ENCODE results near the gene C11orf98. TPM values are rescaled to one million over a fixed set of nuclear protein-coding genes. Genes with fewer than 3 reads are reported as not detected.
"Not testable (repeated sequence)": the region's sequence is repeated elsewhere in the genome, so short reads cannot be mapped to it uniquely, and the experiment has no call there.

The C11orf98 gene
- total RNA-seq, 1 donor: 15.3 TPM

GRCh38 chr11:62687508-62688396, 22.7 kb upstream of the C11orf98 start:
- DNase-seq (ENCODE audit: low read depth in 2 of 3, low spot score in 2 of 3): no peak

- no peak for DNase-seq (ENCODE audit: low read depth in 2 of 3, low spot score in 2 of 3)
Measured at GRCh38 chr11:62682518-62682917, 17.5 kb upstream of the C11orf98 start.

DNA sequence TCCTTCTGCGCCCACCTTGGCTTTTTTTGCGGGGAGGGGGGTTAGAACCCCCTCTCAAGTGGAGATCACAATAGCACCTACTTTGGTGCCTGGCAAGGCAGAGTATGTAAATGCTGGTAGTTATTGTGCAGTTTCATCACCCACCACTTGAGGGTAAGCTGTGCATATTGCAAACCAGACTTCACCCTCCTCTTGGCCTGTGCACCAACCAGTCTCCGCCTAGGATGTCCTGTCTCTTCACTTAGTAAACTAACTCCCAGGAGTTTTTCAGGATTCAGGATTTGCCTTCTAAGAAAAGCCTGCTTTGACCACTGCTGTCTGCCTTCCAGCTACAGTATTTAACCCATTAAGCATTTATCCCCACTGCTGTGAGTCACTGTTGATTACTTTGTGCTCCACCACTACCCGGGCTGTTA, 15.8 kb upstream of the C11orf98 start:
- DNase-seq (ENCODE audit: low read depth in 2 of 3, low spot score in 2 of 3): peak in 2 of 3 donors; percentile 58 to 73

DNA sequence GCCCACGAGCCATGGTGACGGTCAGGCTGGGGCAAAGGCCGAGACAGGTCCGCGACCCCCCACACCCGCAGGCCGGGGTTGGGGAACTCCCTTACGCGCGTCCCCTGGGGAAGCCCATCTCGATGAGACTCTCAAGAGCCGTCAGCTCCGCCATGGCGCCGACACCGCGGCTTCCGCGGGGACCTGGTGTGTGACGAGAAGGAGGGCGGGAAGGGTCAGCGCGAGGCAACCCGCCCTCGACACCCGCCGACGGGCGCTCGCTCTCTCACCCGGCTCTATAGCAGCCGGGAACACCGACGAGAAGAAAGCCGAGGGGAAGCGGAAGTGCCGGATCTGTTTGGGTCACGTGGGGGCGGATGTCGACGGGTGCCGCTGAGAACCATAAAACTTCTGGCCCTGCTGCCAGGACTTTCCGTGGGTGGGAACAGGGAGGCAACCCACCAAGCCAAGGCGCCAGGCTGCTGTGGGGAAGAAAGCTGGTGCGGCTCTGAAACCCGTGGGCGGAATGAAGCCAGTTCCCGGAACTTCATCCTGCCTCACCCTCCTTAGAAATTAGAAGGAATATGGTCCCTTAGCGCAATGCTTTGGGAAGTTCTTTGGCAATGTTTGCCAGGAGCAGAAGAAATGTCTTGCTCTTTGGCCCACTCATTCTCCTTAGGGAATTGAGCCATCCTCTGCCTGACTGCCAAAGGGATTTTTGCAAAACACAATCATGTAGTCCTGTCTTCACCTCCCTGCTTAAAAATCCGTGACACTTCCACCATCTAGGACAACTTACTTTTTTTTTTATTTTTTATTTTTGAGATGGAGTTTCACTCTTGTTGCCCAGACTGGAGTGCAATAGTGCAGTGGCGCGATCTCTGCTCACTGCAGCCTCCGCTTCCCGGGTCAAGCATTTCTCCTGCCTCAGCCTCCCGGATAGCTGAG, 14.0 kb upstream of the C11orf98 start, which contains the start of gene UBXN1:
TSS of gene UBXN1 (minus strand) at position 304 of the 927 bp plus-strand sequence. CDS start at position 154, 150 bp downstream.
- peak; percentile 71 to 89 (median 88) for DNase-seq (ENCODE audit: low read depth in 2 of 3, low spot score in 2 of 3)

- DNase-seq (ENCODE audit: low read depth in 2 of 3, low spot score in 2 of 3): no peak
Measured at GRCh38 chr11:62678433-62678769, 13.4 kb upstream of the C11orf98 start.

DNA sequence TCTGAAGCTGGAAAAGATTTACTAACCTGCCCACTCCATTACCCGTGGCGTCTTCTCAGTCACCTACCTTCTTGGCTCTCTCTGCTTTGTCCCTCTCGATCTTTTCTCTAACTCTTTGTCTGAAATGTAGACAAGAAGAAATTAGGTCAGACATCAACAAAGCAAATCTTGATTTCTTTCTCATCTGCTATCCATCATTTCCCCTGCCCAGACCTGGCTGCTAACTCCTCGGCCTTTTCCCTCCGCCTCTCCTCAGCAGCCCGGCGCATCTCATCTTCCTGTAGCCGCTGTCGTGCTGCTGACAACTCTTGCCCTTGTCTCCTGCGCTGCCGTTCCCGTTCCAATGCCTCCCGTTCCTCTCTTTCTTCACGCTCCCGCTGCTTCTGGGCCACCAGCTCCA, 12.7 kb upstream of the C11orf98 start:
- DNase-seq (ENCODE audit: low read depth in 2 of 3, low spot score in 2 of 3): no peak

- DNase-seq (ENCODE audit: low read depth in 2 of 3, low spot score in 2 of 3): no peak
Measured at GRCh38 chr11:62677156-62677555, 12.1 kb upstream of the C11orf98 start.

GRCh38 chr11:62676698-62677097, 11.7 kb upstream of the C11orf98 start:
- DNase-seq (ENCODE audit: low read depth in 2 of 3, low spot score in 2 of 3): no peak

GRCh38 chr11:62675415-62675814, 10.4 kb upstream of the C11orf98 start:
- DNase-seq (ENCODE audit: low read depth in 2 of 3, low spot score in 2 of 3): not testable (repeated sequence)

DNA sequence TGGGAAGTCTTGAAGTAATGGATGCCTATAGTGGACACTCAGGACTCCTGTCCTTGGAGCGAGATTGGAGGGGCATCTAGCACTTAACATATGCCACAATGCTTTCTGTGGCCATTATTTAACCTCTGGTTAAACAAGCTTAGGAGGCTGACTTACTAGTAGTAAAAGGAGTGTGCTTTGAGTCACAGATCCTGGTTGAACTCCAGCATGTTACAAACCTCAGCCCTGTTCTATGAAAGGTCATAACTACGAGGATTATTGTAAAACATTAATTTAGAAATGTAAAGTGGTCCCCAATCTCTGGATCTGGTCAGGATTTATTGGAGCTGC, 8.2 kb upstream of the C11orf98 start:
- DNase-seq (ENCODE audit: low read depth in 2 of 3, low spot score in 2 of 3): no peak

GRCh38 chr11:62671608-62672389, 6.8 kb upstream of the C11orf98 start, which contains the start of the genes LBHD1 and UQCC3:
Gene LBHD1 (minus strand): TSS chr11:62672267. CDS start chr11:62670031, 2,236 bp downstream.
Gene UQCC3 (plus strand): TSS chr11:62671673. CDS start chr11:62671746, 73 bp downstream.
- DNase-seq (ENCODE audit: low read depth in 2 of 3, low spot score in 2 of 3): peak; percentile 54 to 89 (median 86)

DNA sequence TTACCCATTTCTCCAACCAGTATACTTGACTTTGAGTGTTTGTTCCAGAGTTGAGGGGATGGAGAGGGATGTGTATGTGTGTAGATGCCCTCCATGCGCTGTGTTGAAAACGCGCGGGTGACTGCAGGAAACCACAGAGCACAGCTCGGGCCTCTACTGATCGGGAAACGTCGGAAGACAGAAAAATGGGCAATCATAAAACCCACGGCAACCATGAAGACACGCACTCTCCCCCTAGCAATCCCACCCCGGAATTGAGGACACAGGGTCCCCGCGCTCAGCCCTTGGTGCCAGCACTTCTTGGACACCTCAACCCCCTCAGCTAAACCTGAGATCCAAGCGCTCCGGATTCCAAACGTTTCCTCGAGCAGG, 6.2 kb upstream of the C11orf98 start:
- peak in 1 of 3 donors; percentile 37 for DNase-seq (ENCODE audit: low read depth in 2 of 3, low spot score in 2 of 3)

DNA sequence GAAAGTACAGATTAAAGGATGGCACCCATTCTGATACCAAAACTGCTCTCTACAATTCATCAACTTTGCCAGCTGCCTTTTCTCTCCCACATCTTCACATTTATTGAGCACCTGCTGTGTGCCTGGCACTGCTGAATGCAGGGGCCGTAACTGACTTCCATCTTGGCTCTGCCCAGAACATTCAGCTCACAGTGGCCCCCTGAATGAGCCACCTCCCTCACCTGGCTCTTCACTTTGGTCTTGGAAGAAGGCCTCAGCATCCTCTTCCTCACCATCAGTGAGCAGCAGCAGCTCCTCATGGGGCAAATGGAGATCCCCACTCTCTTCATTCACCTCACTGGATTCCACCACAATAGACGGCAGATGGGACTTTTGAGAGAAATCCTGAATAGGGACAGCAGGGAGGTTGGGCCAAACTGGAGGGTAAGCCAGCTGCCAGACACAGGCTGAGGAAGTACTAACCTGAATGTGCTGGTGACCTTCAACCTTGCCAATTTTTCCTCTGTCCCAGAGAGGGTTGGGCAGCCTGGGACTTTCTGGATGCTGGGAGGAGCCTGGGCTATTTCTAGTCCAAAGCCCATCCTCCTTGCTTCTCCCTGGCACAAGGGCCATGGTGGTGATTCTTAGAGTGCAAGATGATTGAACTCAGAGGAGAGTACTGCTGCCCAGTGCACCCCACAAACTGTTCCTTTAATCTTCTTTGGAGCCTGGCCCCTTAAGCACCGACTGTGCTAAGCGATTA, 4.6 kb upstream of the C11orf98 start:
- DNase-seq (ENCODE audit: low read depth in 2 of 3, low spot score in 2 of 3): no peak

GRCh38 chr11:62667460-62667859, 2.5 kb upstream of the C11orf98 start:
- DNase-seq (ENCODE audit: low read depth in 2 of 3, low spot score in 2 of 3): no peak

DNA sequence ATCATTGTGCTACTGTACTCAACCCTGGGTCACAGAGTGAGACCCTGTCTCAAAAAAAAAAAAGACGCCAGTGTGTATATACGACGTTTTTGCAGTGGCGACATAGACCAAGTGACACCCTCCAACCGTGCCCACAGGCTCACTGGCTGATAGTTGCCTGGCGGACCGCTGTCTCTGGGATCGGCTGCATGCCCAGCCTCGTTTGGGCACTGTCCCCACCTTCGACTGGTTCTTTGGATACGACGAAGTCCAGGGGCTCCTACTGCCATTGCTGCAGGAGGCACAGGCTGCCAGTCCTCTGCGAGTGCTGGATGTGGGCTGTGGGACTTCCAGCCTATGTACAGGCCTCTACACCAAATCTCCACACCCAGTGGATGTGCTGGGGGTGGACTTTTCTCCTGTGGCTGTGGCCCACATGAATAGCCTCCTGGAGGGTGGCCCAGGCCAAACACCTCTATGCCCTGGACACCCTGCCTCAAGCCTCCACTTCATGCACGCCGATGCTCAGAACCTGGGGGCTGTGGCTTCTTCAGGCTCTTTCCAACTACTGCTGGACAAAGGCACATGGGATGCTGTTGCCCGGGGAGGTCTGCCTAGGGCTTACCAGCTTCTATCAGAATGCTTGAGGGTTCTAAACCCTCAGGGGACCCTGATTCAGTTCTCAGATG, 1.4 kb upstream of the C11orf98 start:
- no peak for DNase-seq (ENCODE audit: low read depth in 2 of 3, low spot score in 2 of 3)

DNA sequence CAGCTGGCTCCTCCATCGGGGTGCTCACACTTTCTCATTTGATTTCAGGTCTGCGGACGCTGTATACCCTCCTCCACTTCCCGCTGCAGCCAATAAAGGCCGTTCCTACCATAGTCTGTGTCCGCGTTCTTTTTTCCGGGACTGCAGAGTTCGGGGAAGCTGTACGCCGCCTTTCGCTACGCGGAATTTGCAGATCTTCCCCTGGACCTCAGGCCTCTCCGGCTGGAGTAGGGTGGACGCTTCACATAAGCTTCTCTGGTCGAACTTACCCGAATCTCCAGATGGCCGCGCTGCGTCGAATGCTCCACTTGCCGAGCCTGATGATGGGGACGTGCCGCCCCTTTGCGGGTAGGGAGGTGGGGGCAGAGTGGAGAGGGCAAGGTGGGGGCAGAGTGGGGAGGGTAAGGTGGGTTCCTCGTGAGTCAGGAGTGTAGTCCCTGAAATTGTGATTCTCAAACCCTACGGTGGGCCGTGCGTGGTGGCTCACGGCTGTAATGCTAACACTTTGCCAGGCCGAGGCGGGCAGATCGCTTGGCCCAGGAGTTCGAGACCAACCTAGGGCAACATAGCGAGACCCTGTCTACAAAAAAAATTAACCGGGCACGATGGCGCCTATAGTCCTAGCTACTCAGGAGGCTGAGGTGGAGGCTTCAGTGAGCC, 719 bp upstream of the C11orf98 start:
- DNase-seq (ENCODE audit: low read depth in 2 of 3, low spot score in 2 of 3): peak in 2 of 3 donors; percentile 74 to 79

DNA sequence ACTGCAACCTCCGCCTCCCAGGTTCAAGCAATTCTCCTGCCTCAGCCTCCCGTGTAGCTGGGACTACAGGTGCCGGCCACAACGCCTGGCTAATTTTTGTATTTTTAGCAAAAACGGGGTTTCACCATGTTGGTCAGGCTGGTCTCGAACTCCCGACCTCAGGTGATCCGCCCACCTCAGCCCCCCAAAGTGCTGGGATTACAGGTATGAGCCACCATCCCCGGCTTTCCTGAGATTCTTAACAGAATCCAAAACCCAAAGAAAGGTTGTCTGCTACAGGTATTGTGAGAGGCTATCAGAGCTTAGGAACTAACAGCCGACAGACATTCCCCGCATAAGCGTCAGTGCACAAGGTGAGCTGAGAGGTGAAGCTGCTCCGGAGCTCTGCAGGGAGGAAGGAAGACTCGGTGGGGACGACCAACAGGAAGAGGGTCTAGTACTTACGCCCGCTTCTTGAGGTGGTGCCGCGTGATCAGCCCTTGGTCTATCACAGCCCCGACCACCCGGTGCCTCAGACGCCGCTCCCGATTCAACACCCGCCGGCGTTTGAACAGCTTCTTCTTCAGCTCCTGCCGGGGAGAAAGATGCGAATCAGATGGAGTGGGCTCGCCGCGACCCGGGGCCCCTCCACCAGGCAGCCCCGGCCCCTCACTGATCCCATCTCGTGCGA, 470 bp downstream of the C11orf98 start:
- DNase-seq (ENCODE audit: low read depth in 2 of 3, low spot score in 2 of 3): peak in 2 of 3 donors; percentile 50 to 70

GRCh38 chr11:62656796-62657429, 8.1 kb downstream of the C11orf98 start:
- DNase-seq (ENCODE audit: low read depth in 2 of 3, low spot score in 2 of 3): no peak
